ENCODE data around the gene FAM83B.

Gene FAM83B

DNA sequence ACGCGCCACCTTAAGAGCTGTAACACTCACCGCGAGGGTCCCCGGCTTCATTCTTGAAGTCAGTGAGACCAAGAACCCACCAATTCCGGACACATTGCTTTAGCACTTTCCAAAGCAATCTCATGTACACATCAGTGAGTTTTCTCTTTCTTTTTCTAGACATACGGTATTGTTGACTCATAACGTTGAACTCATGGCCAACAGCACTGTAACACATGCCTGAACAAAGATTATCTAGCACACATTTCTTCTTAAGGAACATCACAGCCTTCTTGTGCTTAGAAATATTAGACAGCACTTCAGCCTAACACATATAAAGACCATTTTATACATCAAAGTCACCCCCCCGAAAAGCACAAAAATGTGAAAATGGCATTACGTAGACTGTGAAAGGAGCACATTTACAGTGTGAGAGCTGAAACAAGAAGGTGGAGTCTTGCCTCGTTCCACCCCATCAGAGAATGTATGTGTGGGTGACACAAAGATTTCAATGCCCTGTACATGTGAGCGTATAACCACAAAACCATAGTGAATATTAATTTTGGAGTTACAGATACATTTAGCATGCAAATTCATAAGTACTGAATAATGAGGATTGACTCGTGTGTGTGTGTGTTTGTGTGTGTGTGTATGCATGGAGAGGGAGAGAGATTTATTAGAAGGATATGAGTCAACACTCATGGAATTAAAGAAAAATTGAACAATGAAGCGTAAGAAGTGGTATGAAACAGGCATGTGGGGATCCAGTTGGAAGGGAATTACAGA is 134.1 kb downstream of the FAM83B start:
- no peak for FAIRE-seq

- FAIRE-seq, result no peak
Observed at GRCh38 chr6:54981276-54981609, 134.7 kb downstream of the FAM83B start.

DNA sequence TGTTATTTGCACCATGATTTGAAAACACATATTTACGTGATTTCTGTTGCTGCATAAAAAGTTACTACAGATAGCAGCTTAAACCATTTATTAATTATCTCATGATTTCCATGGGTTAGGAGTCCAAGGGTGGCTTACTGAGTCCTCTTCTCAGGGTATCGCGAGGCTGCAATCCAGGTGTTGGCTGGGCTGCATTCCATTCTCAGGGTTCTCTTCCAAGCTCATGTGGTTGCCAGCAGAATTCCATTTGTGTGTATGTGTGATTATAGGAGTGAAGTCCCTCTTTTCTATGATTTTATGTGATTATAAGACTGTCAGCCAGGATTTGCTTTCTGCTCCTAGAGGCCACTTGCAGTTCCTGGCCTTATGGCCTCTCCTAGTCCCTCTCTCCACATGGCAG is 135.1 kb downstream of the FAM83B start:
- no peak for FAIRE-seq

DNA sequence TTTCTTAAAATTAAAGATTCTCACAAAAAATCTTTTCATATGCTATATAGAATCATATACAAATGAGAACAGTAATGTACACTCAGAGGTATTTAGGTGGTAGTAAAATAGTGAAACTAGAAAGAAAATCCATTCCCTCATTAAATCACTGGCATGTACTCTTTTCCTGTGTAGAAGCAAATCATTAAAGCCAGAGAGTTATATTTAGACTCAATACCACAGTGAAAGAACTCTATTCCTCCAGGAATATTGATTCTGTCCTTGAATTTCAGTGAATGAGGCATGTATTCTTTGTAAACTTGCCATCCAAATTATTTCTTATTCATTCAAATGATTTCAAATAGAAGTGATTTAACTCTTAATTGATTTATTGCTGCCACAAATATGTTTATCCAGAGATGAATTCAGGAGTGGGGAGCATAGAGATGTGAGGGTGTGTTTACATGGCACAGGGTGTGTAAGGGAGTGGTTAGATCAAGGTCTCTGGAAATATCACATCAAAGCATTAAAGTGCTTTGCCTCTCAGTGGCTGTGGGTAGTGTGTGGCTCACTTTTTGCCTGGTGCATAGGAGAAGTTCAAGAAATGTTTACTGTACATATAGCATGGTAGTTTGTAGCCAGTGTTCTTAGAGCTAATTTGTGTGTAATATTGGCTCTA is 141.2 kb downstream of the FAM83B start:
- no peak for FAIRE-seq

- FAIRE-seq, result no peak
Observed at GRCh38 chr6:54988576-54988975, 142.0 kb downstream of the FAM83B start.

DNA sequence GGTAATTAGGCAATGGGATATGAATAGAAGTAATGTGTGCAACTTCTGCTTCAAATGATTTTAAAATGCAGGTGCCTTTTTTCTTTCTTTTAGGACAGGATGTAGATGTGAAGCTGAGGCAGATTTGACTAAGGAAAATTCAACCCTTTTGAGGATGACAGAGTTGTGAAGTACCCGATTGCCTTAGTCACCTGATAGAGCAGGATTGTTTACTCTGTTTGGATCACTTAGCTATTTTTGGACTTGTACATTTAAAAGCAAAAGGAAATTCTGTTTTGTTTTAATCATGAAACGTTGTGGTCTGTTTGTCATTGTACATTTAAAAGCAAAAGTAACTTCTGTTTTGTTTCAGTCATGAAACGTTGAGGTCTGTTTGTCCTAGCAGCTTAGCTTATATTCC is 143.4 kb downstream of the FAM83B start:
- no peak for FAIRE-seq
